Neural cell (in vitro differentiated cells): ENCODE data around the gene PHC1. TPM values are rescaled to one million over a fixed set of nuclear protein-coding genes. Genes with fewer than 3 reads are reported as not detected.
"Not testable (repeated sequence)": the region's sequence is repeated elsewhere in the genome, so short reads cannot be mapped to it uniquely, and the experiment has no call there.

ENCODE experiments used
- H2AFZ ChIP-seq: fragments of 200-600, 300-800 bp; sonication (generic), shearing (Covaris generic); 2 replicates; pipeline ENCODE4 v1.6.0; 2014; ENCODE audit warnings: low read depth, mild to moderate bottlenecking, antibody characterized with exemption, low read length, moderate library complexity
- H3F3A ChIP-seq: fragments of 200-600 bp; shearing (Covaris generic); 2 replicates; pipeline ENCODE4 v1.6.1; 2016; ENCODE audit warnings: mild to moderate bottlenecking, moderate library complexity, mixed read lengths, antibody characterized with exemption, low read length; ENCODE audit not compliant: insufficient read depth, poor library complexity, severe bottlenecking
- H3K27ac ChIP-seq: fragments of 200-600, 300-800 bp; sonication (generic), shearing (Covaris generic); 2 replicates; pipeline ENCODE4 v1.5.1; 2014; ENCODE audit warnings: mild to moderate bottlenecking, low read length, moderate library complexity
- H3K27me3 ChIP-seq: fragments of 300-800, 200-600 bp; sonication (generic), shearing (Covaris generic); 2 replicates; pipeline ENCODE4 v1.6.0; 2014; ENCODE audit warnings: mild to moderate bottlenecking, low read depth, low read length, moderate library complexity; ENCODE audit not compliant: insufficient read depth
- H3K36me3 ChIP-seq: fragments of 300-800, 200-600 bp; sonication (generic), shearing (Covaris generic); 2 replicates; pipeline ENCODE4 v1.5.1; 2014; ENCODE audit warnings: mild to moderate bottlenecking, antibody characterized with exemption, low read length, moderate library complexity; ENCODE audit not compliant: insufficient read depth
- H3K4me2 ChIP-seq: fragments of 300-800, 200-600 bp; sonication (generic), shearing (Covaris generic); 2 replicates; pipeline ENCODE4 v1.6.0; 2014; ENCODE audit warnings: mild to moderate bottlenecking, low read length
- H3K4me3 ChIP-seq: fragments of 300-800, 200-600 bp; sonication (generic), shearing (Covaris generic); 2 replicates; pipeline ENCODE4 v1.5.1; 2014; ENCODE audit warnings: mild to moderate bottlenecking, low read length, moderate library complexity
- H3K79me2 ChIP-seq: fragments of 200-600 bp; shearing (Covaris generic); replicated peaks from 2 replicates; pipeline ENCODE4 v1.6.0; 2014; ENCODE audit warnings: mild to moderate bottlenecking, low read length, moderate library complexity; ENCODE audit not compliant: insufficient read depth
- H3K9ac ChIP-seq: fragments of 300-800, 200-600 bp; sonication (generic), shearing (Covaris generic); 2 replicates; pipeline ENCODE4 v1.6.1; 2016; ENCODE audit warnings: mild to moderate bottlenecking, low read length, mixed read lengths
- H3K9me2 ChIP-seq: fragments of 200-600 bp; shearing (Covaris generic); 2 replicates; pipeline ENCODE4 v1.6.1; 2016; ENCODE audit warnings: mild to moderate bottlenecking, low read length, mixed read lengths; ENCODE audit not compliant: insufficient read depth
- H3K9me3 ChIP-seq: fragments of 200-600, 300-800 bp; sonication (generic), shearing (Covaris generic); 2 replicates; pipeline ENCODE4 v1.6.1; 2016; ENCODE audit warnings: mild to moderate bottlenecking, mixed run types, low read length, moderate library complexity, mixed read lengths
- H4K20me1 ChIP-seq: fragments of 200-600 bp; shearing (Covaris generic); 2 replicates; pipeline ENCODE4 v1.6.1; 2016; ENCODE audit warnings: mild to moderate bottlenecking, mixed run types; ENCODE audit not compliant: insufficient read depth
- EP300 ChIP-seq: fragments of 450-650 bp; conservative IDR thresholded peaks from 2 replicates; pipeline ENCODE4 v1.6.1; 2014; ENCODE audit warnings: antibody characterized with exemption, mild to moderate bottlenecking, moderate library complexity; ENCODE audit not compliant: poor library complexity, severe bottlenecking
- EZH2 ChIP-seq: fragments of 200-600, 300-800 bp; shearing (Covaris generic), sonication (generic); IDR thresholded peaks from 2 replicates; pipeline ENCODE4 v1.6.1; 2014; ENCODE audit warnings: antibody characterized with exemption, low read length, borderline replicate concordance, mild to moderate bottlenecking; ENCODE audit not compliant: insufficient read depth, poor library complexity, severe bottlenecking
- POLR2AphosphoS5 ChIP-seq: IDR thresholded peaks from 2 replicates; pipeline ENCODE4 v1.6.1; 2012
- RAD21 ChIP-seq: fragments of 450-650 bp; conservative IDR thresholded peaks from 2 replicates; pipeline ENCODE4 v1.6.1; 2014; ENCODE audit warnings: antibody characterized with exemption, mild to moderate bottlenecking, moderate library complexity
- SMC3 ChIP-seq: fragments of 450-650 bp; conservative IDR thresholded peaks from 2 replicates; pipeline ENCODE4 v1.6.1; 2014; ENCODE audit warnings: antibody characterized with exemption, mild to moderate bottlenecking, moderate library complexity; ENCODE audit not compliant: poor library complexity
- TAF1 ChIP-seq: IDR thresholded peaks from 2 replicates; pipeline ENCODE4 v1.6.1; 2012; ENCODE audit warnings: low read depth
- polyA minus RNA-seq: library from RNA; depleted of rRNA, polyadenylated mRNA; stranded (reverse); fragments of >200 nt; gene quantifications from 2 replicates; pipeline ENCODE4 v1.2.3, GENCODE V29; 2014
- polyA plus RNA-seq: library from polyadenylated mRNA; depleted of rRNA; stranded (reverse); fragments of >200 nt; gene quantifications from 2 replicates; pipeline ENCODE4 v1.2.3, GENCODE V29; 2014
- TF ChIP-seq, protein P1 (sequence below): fragments of 450-650 bp; IDR thresholded peaks from 2 replicates; pipeline ENCODE4 v1.5.1; 2014; ENCODE audit warnings: antibody characterized with exemption, mild to moderate bottlenecking, moderate library complexity; ENCODE audit not compliant: poor library complexity, severe bottlenecking
- TF ChIP-seq, protein P2 (sequence below): IDR thresholded peaks from 2 replicates; pipeline ENCODE4 v1.6.1; 2012; ENCODE audit warnings: borderline replicate concordance

PHC1 gene
- polyA plus RNA-seq, result 104 and 124 TPM in 2 replicates
- 60.1 and 115 TPM in 2 replicates for polyA minus RNA-seq

DNA sequence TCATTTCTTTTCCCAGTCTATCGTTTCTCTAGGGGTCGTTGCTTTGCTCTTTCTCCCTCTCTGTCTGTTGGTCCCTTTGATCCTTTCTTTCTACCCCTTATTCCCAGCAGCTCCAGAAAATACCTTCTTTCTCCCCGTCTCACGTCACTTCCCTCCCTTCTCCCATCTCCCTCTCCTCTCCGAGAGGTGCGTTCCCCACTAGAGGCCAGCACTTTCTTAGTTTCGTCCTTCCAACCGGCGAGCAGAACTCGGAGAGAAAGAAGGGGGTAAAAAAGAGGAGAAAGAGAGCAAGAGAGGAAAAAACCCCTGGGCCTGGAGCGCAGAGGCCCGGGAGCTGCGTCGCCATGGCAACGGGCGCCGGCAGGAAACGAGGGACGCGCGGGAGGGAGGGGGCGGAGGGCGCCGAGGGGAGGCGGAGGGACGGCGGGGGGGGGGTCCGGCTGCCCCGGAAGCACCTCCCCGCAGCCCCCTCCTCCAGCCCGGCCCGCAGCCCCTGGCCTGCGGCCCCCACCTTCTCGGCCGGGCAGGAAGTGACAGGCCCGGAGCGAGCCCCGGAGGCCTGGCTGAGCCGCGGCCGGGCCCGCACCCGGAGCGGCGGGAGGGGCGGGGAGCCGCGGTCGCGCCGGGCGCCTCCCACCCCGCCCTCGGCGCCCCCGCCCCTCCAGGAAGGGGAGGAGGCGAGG lies at the start of gene PHC1:
TSS of gene PHC1 (plus strand) at position 477 of the 683 bp plus-strand sequence. CDS start 3,169 bp downstream, outside the sequence.
- H3K27me3 ChIP-seq, H4K20me1 ChIP-seq, H3K9me3 ChIP-seq, H3K9me2 ChIP-seq, H3F3A ChIP-seq, H3K36me3 ChIP-seq: not testable (repeated sequence)
- Histone ChIP-seq H2AFZ (peak within 1 kb of the TSS; percentile 78), H3K9ac (peak within 1 kb of the TSS; percentile 82), H3K4me3 (peak within 1 kb of the TSS; percentile 81), H3K27ac (peak within 1 kb of the TSS; percentile 96), H3K79me2 (peaks cover 36% of the 10 kb centered on the region), H3K4me2 (peak within 1 kb of the TSS; percentile 90)
- TF ChIP-seq RAD21 (peak; percentile 34), POLR2AphosphoS5 (peak; percentile 80), TAF1 (peak; percentile 90), EP300 (peak; percentile 57)
- TF ChIP-seq, protein P1, sequence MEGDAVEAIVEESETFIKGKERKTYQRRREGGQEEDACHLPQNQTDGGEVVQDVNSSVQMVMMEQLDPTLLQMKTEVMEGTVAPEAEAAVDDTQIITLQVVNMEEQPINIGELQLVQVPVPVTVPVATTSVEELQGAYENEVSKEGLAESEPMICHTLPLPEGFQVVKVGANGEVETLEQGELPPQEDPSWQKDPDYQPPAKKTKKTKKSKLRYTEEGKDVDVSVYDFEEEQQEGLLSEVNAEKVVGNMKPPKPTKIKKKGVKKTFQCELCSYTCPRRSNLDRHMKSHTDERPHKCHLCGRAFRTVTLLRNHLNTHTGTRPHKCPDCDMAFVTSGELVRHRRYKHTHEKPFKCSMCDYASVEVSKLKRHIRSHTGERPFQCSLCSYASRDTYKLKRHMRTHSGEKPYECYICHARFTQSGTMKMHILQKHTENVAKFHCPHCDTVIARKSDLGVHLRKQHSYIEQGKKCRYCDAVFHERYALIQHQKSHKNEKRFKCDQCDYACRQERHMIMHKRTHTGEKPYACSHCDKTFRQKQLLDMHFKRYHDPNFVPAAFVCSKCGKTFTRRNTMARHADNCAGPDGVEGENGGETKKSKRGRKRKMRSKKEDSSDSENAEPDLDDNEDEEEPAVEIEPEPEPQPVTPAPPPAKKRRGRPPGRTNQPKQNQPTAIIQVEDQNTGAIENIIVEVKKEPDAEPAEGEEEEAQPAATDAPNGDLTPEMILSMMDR, result peak; percentile 69
- TF ChIP-seq, protein P2, sequence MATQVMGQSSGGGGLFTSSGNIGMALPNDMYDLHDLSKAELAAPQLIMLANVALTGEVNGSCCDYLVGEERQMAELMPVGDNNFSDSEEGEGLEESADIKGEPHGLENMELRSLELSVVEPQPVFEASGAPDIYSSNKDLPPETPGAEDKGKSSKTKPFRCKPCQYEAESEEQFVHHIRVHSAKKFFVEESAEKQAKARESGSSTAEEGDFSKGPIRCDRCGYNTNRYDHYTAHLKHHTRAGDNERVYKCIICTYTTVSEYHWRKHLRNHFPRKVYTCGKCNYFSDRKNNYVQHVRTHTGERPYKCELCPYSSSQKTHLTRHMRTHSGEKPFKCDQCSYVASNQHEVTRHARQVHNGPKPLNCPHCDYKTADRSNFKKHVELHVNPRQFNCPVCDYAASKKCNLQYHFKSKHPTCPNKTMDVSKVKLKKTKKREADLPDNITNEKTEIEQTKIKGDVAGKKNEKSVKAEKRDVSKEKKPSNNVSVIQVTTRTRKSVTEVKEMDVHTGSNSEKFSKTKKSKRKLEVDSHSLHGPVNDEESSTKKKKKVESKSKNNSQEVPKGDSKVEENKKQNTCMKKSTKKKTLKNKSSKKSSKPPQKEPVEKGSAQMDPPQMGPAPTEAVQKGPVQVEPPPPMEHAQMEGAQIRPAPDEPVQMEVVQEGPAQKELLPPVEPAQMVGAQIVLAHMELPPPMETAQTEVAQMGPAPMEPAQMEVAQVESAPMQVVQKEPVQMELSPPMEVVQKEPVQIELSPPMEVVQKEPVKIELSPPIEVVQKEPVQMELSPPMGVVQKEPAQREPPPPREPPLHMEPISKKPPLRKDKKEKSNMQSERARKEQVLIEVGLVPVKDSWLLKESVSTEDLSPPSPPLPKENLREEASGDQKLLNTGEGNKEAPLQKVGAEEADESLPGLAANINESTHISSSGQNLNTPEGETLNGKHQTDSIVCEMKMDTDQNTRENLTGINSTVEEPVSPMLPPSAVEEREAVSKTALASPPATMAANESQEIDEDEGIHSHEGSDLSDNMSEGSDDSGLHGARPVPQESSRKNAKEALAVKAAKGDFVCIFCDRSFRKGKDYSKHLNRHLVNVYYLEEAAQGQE, result peak; percentile 61

DNA sequence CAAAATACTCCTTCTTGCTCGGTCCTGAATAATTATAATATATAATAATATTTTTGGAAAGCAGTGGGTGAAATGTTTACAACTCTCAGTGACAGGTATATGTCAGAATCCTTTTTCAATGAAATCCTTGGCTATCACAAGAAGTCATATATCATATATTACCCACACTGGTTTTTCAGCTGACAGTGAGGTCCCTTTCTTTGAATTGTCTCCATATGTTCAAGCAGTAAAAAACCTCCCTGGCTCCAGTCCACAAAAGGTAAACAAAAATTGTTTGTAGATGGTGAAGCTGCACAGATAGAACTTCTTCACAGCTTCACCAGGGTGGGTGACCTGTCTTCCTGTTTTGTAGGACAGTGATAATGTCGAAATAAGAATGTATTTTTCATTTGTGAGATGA lies 47.9 kb upstream of the PHC1 start:
- H3K9me2 ChIP-seq, result no peaks in the 10 kb centered on the region
- TF ChIP-seq EP300 (no peak), EZH2 (no peak), TAF1 (no peak), SMC3 (no peak), POLR2AphosphoS5 (no peak)
- TF ChIP-seq, protein P2, result no peak
- no peak overlapping the region for H3K4me3 ChIP-seq
- H3K36me3 ChIP-seq, result no peaks in the 10 kb centered on the region
- no peaks in the 10 kb centered on the region for H3K27me3 ChIP-seq
- no peaks in the 10 kb centered on the region for H3K9me3 ChIP-seq
- no peaks in the 10 kb centered on the region for H3K79me2 ChIP-seq
- H3K27ac ChIP-seq, result no peak overlapping the region
- H3F3A ChIP-seq, result no peaks in the 10 kb centered on the region
- no peak overlapping the region for H3K9ac ChIP-seq
- no peaks in the 10 kb centered on the region for H4K20me1 ChIP-seq
- no peak overlapping the region for H2AFZ ChIP-seq
- H3K4me2 ChIP-seq, result no peak overlapping the region
